Stimulated activated CD8-positive, alpha-beta memory T cell treated with anti-CD3 and anti-CD28 coated beads, Interleukin-2, amount 100 ng/mL, for 48 hours (primary cell): Measurements from ENCODE around the gene COL25A1.

ENCODE experiments used
- DNase-seq, 2 donors: peaks; one replicate each; pipeline ENCODE4 v3.0.0-alpha.2; 2020; ENCODE audit warnings: low read depth in 2 of 2

The COL25A1 gene

DNA sequence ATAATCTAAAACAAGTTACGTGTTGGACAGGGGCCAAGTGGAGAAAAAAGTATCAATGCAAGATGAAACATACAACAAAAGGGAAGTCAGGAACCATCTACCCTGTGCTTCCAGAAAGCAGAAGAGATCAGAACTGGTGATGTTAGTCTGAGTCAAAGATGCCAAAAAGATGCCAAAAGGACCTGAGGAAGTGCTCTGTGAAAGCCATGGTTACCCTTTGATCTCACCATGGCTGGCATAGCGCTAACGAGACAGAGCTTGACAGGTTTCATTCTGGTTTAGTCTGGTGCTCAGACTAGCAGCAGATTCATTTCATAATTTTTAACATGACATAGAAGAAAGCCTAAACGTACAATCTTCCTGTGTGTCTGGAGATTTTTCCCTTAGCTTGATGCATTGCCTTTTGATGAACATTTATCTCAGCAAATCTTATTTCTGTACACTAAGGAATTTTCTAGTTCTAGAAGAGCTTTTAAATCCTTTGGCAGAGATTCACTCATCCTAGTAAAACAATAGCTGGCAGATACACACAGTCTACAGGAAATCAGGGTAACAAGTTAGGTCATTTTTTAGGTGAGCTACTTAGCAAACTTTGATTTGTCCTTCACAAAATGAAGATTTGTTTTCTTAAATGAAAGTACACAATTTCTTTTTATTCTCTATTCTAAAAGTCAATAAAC lies 87.7 kb downstream of the COL25A1 start:
- DNase-seq = no peak

DNA sequence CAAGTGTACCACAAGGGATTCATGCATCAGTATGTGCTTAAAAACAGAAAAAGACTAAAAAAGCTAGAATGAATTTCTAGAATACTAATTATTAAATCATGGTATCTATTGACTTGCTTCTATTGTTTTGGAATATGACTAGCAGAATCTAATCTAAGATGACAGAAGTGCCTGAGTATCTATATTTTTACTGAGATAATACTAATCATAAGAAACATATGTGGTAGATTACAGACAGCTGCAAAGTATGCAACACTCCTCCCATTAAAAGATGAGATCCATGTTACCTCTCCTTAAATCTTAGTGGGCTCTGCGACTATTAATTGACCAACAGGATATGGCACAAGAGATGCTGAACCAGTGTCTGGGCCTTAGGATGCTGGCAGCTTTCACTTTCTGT lies 89.4 kb downstream of the COL25A1 start:
- DNase-seq = no peak

- no peak for DNase-seq
These were observed 90.8 kb downstream of the COL25A1 start for GRCh38 chr4:109211671-109212070.

DNA sequence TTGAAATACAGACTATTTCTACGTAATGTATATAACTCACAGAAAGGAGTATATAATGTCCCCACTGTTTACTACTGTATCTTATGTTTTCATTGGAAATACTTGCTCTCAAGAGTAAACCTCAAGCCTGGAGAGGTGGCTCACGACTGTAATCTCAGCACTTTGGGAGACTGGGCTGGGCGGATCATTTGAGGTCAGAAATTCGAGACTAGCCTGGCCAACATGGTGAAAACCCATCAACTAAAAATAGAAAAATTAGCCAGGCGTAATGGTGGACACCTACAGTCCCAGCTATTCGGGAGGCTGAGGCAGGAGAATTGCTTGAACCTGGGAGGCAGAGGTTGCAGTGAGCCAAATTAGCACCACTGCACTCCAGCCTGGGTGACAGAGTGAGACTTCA lies 92.8 kb downstream of the COL25A1 start:
- no peak for DNase-seq

- no peak for DNase-seq
These were observed 94.6 kb downstream of the COL25A1 start for GRCh38 chr4:109207898-109208297.

DNA sequence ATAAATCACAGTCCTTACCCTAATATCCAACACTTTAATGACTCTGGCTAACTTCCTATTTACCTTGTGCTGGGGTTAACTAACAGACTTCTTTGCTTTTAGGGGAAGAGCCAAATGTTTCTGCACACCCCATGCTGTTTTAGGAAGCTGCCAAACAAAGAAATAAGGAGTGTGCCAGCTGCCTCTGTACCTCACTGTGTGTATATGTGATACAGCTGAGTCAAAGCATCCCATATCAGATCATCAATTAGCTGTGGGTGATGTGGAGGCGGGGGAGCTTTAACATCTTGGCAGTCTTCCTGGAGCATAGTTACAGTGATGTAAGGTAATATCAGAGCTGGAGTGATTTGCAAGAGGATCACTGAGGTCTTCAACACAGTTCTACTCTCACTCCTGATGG lies 95.4 kb downstream of the COL25A1 start:
- no peak for DNase-seq

DNA sequence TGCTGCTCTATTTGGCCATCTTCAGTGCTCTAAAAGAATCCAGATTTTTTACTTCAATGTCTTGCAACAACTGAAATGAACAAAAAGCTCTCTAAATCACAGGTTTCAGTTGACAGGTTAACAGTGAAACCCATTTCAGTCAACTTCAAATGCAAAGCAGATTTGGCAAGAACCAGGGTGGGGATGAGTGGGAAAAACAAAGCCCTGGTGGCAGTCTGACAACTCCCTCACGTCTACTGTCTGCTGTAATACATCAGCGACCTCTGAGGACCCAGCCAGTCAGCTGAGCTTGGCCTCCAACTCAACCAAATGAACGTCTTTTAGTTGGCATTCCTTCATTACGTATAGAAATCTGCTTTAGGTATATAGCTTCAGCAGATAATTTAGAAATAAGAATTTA lies 95.8 kb downstream of the COL25A1 start:
- DNase-seq = no peak

GRCh38 chr4:109205186-109205585 lies 97.3 kb downstream of the COL25A1 start:
- no peak for DNase-seq

GRCh38 chr4:109199585-109199984 lies 102.9 kb downstream of the COL25A1 start:
- DNase-seq = no peak

- no peak for DNase-seq
These were observed 106.8 kb downstream of the COL25A1 start for GRCh38 chr4:109195646-109196045.

GRCh38 chr4:109191216-109191615 lies 111.2 kb downstream of the COL25A1 start:
- no peak for DNase-seq

- DNase-seq = no peak
These were observed 116.0 kb downstream of the COL25A1 start for GRCh38 chr4:109186458-109186945.

DNA sequence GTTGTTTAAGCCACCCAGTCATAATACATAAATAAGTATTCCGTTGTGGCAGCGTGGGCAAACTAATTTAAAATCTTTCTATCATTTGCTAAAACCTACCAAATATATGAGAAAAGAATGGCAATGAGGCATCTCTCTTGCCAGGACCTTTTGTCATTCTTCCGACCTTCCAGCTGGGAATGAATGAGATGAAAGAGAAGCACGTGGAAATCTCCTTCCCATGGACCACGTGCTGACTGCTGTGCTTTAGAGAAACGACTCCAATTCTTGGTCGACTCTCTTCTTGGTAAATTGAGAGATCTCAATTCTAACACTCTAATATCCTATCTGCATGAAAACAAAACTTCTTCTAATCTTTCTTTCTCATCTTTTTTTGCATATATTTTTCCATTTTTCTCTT lies 116.5 kb downstream of the COL25A1 start:
- no peak for DNase-seq

- no peak for DNase-seq
These were observed 116.9 kb downstream of the COL25A1 start for GRCh38 chr4:109185548-109185947.

DNA sequence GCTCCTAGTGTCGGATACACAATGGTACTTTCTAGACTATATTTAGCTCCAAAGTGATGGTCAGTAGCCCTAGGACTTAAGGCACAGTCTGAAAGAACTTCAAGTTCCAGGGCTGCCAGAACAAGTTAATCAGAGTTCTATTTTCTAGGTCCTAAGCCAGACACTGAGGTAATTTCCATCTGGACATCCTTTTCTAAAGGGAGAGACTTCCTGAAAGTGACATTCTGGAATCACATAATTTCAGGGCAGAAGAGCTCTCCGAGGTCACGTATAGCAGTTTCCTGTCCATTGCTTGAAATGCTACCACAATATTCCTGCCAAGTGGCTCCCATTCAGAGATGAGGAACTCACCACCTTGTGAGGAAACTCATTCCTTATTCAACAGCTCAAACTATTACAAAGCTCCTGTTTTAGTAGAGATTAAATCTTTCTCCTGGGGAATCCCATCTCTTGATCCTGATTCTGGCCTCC lies 117.9 kb downstream of the COL25A1 start:
- no peak for DNase-seq

DNA sequence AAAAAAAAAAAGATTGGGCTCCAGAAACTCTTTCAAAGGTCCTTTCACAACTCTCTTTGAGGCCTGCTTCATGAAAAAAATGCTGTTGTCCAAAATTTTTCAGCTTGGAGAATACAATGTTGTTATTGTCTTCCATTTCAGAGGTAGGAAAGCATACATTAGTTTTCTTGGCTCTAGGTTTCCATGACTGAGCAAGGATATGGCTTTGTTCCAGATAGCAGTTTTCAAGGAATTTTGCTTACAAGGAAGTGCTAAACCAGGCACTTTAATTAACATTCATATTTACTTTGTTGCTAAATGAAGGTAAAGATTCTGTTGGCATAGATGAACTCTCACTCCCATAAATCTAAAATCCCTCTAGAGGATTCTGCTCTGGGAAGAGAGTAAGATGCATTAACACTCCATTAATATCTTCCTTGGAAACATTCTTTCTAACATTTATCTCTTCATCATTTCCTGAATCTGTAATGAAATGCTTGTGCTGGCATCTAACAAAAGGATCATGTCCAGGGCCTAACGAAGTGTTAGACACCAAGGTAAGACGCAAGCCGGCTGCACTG lies 118.4 kb downstream of the COL25A1 start:
- DNase-seq = no peak

DNA sequence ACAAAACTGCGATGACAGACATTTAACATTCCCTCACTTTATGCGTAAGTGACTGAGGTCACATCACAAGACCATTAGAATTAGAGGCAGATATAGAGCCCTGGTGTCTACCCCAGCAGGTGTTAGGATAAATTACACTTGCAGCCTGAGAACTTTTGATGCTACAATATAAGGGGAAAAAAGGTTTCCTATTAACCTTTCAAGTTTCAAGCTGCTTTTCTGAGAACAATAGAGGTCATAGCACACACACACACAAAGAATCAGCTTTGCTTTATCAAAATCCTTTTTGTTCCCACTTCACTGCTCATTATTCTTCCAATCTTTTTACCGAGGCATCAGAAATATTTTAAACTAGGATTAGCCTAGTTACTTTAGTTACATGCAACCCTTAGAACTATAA lies 119.8 kb downstream of the COL25A1 start:
- no peak for DNase-seq

DNA sequence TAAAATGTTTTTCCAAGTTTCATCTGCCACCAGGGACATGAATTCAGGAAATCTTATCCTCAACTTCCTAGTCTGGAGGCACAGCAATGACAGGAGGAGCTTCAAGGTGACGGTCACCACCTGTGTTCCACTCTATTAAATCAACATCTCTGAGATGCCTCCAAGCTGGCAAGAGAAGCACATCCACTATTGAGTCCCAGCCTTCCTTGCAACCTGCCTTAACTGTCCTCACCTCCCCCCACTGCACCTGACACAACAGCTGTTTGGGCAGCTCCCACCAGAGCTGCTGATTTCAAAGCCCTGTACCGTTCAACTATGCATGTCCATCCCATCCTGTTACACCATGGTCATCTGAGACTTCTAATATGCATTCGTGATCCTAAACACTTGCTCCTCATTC lies 123.4 kb downstream of the COL25A1 start:
- no peak for DNase-seq

DNA sequence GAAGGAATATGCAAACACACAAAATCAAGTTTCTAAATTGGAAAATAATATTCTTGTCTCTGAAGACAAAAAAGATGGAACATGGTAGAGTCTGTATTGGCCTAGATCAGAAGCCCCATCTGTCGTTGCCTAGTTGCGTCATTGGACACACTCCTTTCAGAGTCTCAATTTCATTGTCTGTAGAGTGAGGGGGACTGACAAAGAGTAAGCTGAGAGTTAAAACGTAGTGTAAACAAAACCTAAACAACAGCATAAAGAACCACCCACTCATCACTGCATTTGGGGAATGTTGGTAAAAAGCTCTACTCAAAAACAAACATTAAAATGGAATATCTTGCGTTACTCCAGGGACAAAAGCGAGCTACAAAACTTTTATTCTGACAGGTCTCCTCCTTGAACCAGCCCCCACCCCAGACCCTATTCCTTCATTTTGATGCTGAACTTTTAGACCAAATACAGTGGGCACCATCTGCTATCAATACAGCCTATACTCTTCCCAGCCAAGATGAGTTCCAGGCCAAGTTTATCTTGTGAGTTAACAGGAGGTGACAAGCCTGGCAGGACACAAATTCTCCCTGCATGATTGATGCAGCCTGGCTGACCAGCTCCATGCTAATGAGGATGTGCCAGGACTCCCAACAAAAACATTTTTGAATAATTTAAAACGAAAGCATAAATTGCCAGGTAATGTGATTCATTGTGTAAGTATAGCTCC lies 125.2 kb downstream of the COL25A1 start:
- DNase-seq = no peak

DNA sequence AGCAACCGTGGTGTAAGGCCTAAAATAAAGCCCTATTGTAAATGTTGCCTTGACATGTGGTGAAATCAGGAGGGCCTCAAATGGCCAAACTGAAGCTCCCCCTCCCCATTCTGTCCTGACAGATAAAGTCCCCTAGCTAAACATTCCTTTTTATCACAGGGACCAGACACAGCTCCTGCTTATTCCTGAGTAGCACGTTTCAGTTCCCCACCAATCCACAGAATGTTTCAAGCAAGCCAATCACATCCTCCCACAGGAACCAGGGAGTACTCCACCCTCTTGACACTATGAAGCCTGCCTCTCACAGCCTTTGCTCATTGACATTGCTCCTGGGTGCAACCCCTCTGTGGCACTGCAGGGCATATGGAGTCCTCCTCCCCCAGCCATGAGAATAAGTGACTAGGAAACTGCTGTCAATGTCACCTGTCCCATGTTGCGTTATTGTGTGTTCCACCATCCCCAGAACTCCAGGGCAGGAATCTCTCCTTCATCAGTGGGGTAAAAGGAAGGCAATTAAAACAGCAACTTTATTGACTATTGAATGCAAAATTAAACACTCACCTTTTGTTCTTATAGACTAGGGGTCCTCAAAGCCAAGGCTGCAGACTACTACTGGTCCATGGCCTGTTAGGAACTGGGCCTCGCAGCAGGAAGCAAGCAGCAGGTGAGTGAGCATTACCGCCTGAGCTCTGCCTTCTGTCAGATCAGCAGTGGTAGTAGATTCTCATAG lies 128.1 kb downstream of the COL25A1 start:
- DNase-seq = no peak

- no peak for DNase-seq
These were observed 130.2 kb downstream of the COL25A1 start for GRCh38 chr4:109172301-109172700.

DNA sequence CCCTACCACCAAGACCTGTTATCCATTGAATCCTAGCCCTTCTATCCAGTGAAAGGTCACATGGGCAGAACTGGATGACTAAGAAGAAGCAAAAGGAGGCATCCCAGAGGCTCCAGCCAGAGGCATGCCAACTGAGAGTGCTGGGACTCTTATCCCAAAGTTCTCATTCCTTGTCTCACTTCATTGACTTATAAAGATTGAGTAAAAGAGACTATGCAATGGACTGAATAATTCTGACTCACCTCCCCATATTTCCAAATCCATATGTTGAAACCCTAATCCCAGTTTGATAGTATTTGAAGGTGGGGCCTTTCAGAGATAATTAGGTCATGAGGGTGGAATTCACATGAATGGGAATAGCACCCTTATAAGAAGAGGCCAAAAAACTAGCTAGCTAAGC lies 131.4 kb downstream of the COL25A1 start:
- no peak for DNase-seq
